Activated CD4-positive, alpha-beta T cell treated with anti-CD3 and anti-CD28 coated beads for 36 hours (primary cell): ENCODE results near the gene ITGB1BP1. TPM values are rescaled to one million over a fixed set of nuclear protein-coding genes. Genes with fewer than 3 reads are reported as not detected.

ENCODE experiments used
- ATAC-seq: fragments of 200-7000 bp; cut with Tn5 transposase; one replicate; pipeline ENCODE4 v1.10.0; 2021; ENCODE audit warnings: mild to moderate bottlenecking, moderate library complexity
- CTCF ChIA-PET: fragments of 350-600 bp; sonication (Branson Sonifier 250); formaldehyde crosslinking; loops from one replicate; lab custom pipeline; 2021; ENCODE audit warnings: antibody characterized with exemption; lab: Charles Lee
- POLR2A ChIA-PET: fragments of 350-600 bp; sonication (Branson Sonifier 250); formaldehyde crosslinking; loops from one replicate; lab custom pipeline; 2021; ENCODE audit warnings: antibody characterized with exemption, inconsistent platforms; lab: Charles Lee
- DNase-seq: peaks from one replicate; pipeline ENCODE4 v3.0.0-alpha.2; 2020
- H3K27ac Mint-ChIP-seq: one replicate; pipeline ENCODE4 v1.8.0; 2021; ENCODE audit warnings: mixed read lengths
- H3K27me3 Mint-ChIP-seq: one replicate; pipeline ENCODE4 v1.8.0; 2021; ENCODE audit warnings: mixed read lengths
- H3K36me3 Mint-ChIP-seq: one replicate; pipeline ENCODE4 v1.8.0; 2021; ENCODE audit warnings: low read depth, mixed read lengths
- H3K4me1 Mint-ChIP-seq: one replicate; pipeline ENCODE4 v1.8.0; 2021; ENCODE audit warnings: mixed read lengths
- H3K4me3 Mint-ChIP-seq: one replicate; pipeline ENCODE4 v1.8.0; 2021; ENCODE audit warnings: mild to moderate bottlenecking, moderate library complexity, mixed read lengths
- H3K9me3 Mint-ChIP-seq: one replicate; pipeline ENCODE4 v1.8.0; 2021; ENCODE audit warnings: low read depth, mixed read lengths
- intact Hi-C, 2 experiments: fragments of 100-400 bp; cut with DNase I in 1 of 2; cut with micrococcal nuclease in 1 of 2; formaldehyde crosslinking; loops; one replicate each; pipeline versions ENCODE4 v1.14.2 to v1.15.1; 2022 to 2024; cut with DNase I, micrococcal nuclease
- total RNA-seq, 2 experiments: library from RNA; stranded (reverse); gene quantifications; one replicate each; pipeline ENCODE4 v1.2.3, GENCODE V29; 2021

The ITGB1BP1 gene
- total RNA-seq, 2 experiments from 2014 or later = 89.7 to 92.1 TPM

DNA sequence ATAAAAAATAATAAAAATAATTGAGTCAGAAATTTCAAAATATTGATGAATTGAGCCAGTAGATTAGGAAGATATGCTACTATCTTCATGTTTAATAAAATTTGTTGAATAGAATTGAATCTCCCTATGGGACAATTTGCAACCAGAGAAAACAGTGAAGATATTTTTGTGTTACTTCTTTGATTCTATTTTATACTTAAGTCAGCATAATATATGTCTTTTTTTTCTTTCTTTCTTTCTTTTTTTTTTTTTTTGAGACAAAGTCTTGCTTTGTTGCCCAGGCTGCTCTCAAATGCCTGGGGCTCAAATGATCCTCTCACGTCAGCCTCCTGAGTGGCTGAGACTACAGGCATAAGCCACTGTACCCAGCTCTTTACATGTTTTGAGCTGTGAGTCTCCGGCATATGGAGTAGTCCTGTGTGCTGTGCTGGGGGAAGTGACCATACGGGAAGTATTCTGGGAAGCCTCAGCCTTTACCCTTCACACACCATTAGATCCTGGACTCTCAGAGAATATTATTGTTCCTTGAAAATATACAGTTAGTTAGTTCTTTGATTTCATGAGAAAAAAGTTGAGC is 37.2 kb upstream of the ITGB1BP1 start:
- no peaks in the 10 kb centered on the region for H3K9me3 Mint-ChIP-seq
- no peak overlapping the region for H3K4me3 Mint-ChIP-seq
- no peak overlapping the region for H3K27ac Mint-ChIP-seq
- POLR2A ChIA-PET = no interaction called here
- H3K36me3 Mint-ChIP-seq = peaks cover 36% of the 10 kb centered on the region
- DNase-seq = no peak
- CTCF ChIA-PET = no interaction called here
- no peak for ATAC-seq
- H3K4me1 Mint-ChIP-seq = peaks cover 9% of the 10 kb centered on the region
- intact Hi-C loops = no loop called here
- no peaks in the 10 kb centered on the region for H3K27me3 Mint-ChIP-seq

DNA sequence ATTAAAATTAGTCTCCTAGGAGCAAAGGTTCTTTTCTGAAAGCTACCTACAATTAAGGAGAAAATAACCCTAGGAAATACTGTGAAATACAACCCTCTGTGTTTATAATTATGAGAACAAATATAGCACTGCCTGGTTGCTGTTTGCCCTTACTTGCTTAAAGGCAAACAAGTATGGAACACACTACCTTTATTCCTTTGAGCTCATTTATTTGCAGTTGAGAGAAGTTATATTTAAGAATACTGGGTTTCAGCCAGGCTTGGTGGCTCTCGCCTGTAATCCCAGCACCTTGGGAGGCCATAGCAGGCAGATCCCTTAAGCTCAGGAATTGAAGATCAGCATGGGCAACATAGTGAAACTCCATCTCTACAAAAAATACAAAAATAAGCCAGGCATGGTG is 27.9 kb upstream of the ITGB1BP1 start:
- intact Hi-C loops = no loop called here
- no peak overlapping the region for H3K27ac Mint-ChIP-seq
- CTCF ChIA-PET = interaction anchor here (0.6 kb wide), 1 partner anchor 146 kb away, joined by 4 read pairs; no protein-coding TSS in a partner anchor
- H3K4me1 Mint-ChIP-seq = no peaks in the 10 kb centered on the region
- ATAC-seq (no peak), DNase-seq (no peak)
- H3K36me3 Mint-ChIP-seq = peaks cover 32% of the 10 kb centered on the region
- no peaks in the 10 kb centered on the region for H3K9me3 Mint-ChIP-seq
- POLR2A ChIA-PET = no interaction called here
- H3K4me3 Mint-ChIP-seq = no peak overlapping the region
- no peaks in the 10 kb centered on the region for H3K27me3 Mint-ChIP-seq

DNA sequence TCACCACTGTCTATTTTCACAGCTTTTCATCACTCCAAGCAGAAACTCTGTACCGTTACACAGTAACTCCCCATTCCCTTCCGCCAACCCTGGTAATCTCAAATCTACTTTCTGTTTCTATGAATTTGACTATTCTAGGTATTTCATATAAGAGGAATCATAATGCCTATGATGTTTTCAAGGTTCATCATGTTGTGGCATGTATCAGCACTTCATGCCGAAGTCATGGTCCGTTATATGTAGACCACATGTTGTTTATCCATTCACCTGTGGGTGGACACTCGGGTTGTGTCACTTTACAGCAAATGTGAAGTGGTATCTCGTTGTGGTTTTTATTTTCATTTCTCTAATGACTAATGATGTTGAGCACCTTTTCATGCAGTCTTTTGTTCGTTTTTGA is 21.8 kb upstream of the ITGB1BP1 start:
- Mint-ChIP-seq H3K27ac (peak overlapping the region; percentile 4), H3K27me3 (no peaks in the 10 kb centered on the region), H3K36me3 (peaks cover 42% of the 10 kb centered on the region), H3K4me3 (no peak overlapping the region), H3K4me1 (peaks cover 11% of the 10 kb centered on the region), H3K9me3 (no peaks in the 10 kb centered on the region)
- ChIA-PET CTCF (no interaction called here), POLR2A (no interaction called here)
- DNase-seq (no peak), ATAC-seq (peak; percentile 78)
- intact Hi-C loops = no loop called here

DNA sequence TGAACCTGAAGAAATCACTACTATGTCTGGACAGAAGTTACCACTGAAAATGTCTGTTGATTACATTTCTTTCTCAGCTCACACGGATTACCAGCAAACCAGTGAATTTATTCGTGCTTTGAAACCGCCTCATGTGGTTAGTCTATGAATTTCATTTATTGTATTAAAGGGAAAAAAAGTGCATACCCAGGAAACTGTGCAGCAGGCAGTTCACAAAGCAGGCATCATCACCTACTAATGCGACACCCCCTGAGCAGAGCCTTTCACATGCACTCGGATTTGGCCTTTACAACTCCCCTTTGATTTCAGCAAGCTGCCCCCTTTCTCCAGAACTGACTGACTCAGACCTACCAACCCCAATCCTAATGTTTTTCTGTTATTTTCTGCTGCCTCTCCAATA is 20.2 kb upstream of the ITGB1BP1 start:
- Mint-ChIP-seq H3K9me3 (no peaks in the 10 kb centered on the region), H3K36me3 (peaks cover 39% of the 10 kb centered on the region), H3K4me3 (no peak overlapping the region), H3K27ac (no peak overlapping the region), H3K27me3 (no peaks in the 10 kb centered on the region), H3K4me1 (peaks cover 11% of the 10 kb centered on the region)
- ChIA-PET CTCF (interaction anchor here (0.8 kb wide), 1 partner anchor 309 kb away, joined by 4 read pairs; no protein-coding TSS in a partner anchor), POLR2A (interaction anchor here (0.7 kb wide), 1 partner anchor 19 kb away, joined by 4 read pairs; no protein-coding TSS in a partner anchor)
- no peak for DNase-seq
- intact Hi-C loops = no loop called here
- ATAC-seq = no peak

DNA sequence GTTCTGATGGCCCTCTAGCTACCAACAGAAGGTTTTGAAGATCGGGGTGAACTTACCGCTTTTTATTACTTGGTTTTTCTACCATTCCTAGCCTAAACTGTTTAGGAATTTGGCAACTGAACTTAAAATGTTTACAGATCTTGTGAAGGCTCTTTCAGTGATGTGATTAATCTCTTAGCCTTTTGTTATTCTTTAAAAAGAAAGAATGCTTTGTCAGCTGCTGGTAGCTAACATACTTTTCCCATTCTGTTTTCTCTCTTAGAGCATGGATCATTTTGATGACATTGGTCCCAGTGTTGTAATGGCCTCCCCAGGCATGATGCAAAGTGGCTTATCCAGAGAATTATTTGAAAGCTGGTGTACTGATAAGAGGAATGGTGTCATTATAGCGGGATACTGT is 18.2 kb upstream of the ITGB1BP1 start:
- Mint-ChIP-seq H3K27ac (no peak overlapping the region), H3K4me3 (no peak overlapping the region), H3K9me3 (no peaks in the 10 kb centered on the region), H3K4me1 (peaks cover 11% of the 10 kb centered on the region), H3K27me3 (no peaks in the 10 kb centered on the region), H3K36me3 (peaks cover 50% of the 10 kb centered on the region)
- no peak for ATAC-seq
- ChIA-PET CTCF (interaction anchor here (1.5 kb wide), 1 partner anchor 300 kb away, joined by 3 read pairs; no protein-coding TSS in a partner anchor), POLR2A (no interaction called here)
- intact Hi-C loops = no loop called here
- DNase-seq = no peak

DNA sequence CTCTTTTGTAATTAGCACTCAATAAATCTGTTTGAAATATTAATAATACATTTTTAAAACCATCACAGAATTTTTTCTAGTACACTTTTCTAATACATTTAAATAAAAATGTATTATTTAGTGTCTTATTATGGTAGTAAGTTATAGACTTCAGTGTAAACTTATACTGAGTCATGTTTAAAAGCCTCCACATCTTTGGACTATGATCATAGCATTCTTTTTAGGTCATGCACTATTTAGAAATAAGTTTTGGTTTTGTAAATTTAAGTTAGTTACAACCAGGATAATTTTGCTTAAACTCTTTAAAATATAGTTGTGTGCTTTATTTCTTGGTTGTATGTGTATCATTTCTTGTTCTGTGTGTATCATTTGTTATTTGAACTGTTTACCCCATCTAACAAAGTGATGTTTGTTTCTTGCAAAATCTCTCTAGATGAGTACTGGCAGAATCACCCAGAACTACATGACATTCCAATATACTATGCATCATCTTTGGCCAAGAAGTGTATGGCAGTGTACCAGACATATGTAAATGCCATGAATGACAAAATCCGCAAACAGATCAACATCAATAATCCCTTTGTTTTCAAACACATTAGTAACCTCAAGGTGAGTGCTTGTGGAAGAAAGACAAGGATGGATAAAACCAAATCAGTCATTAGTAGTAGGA is 16.9 kb upstream of the ITGB1BP1 start:
- POLR2A ChIA-PET = no interaction called here
- no peaks in the 10 kb centered on the region for H3K9me3 Mint-ChIP-seq
- H3K27ac Mint-ChIP-seq = no peak overlapping the region
- H3K4me3 Mint-ChIP-seq = no peak overlapping the region
- peaks cover 6% of the 10 kb centered on the region for H3K4me1 Mint-ChIP-seq
- H3K36me3 Mint-ChIP-seq = peaks cover 47% of the 10 kb centered on the region
- CTCF ChIA-PET = no interaction called here
- no peak for ATAC-seq
- intact Hi-C loops = no loop called here
- no peaks in the 10 kb centered on the region for H3K27me3 Mint-ChIP-seq
- DNase-seq = no peak

DNA sequence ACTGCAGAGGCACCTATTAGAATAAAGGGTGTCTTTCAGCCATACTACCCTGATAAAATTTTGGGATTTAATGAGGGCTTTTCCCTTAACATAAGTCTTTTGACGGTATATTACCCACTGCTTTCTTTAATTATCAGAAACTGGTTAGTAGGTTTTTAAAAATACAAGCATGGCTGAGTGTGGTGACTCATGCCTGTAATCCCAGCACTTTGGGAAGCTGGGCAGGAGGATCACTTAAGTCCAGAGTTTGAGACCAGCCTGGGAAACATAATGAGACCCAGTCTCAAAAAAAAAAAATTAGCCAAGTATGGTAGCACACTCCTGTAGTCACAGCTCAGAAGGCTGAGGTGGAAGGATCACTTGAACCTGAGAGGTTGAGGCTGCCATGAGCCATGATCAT is 16.2 kb upstream of the ITGB1BP1 start:
- Mint-ChIP-seq H3K4me3 (no peak overlapping the region), H3K27me3 (no peaks in the 10 kb centered on the region), H3K36me3 (peaks cover 48% of the 10 kb centered on the region), H3K9me3 (no peaks in the 10 kb centered on the region), H3K4me1 (peaks cover 2% of the 10 kb centered on the region), H3K27ac (no peak overlapping the region)
- intact Hi-C loops = no loop called here
- POLR2A ChIA-PET = no interaction called here
- no peak for DNase-seq
- ATAC-seq = no peak
- CTCF ChIA-PET = no interaction called here

DNA sequence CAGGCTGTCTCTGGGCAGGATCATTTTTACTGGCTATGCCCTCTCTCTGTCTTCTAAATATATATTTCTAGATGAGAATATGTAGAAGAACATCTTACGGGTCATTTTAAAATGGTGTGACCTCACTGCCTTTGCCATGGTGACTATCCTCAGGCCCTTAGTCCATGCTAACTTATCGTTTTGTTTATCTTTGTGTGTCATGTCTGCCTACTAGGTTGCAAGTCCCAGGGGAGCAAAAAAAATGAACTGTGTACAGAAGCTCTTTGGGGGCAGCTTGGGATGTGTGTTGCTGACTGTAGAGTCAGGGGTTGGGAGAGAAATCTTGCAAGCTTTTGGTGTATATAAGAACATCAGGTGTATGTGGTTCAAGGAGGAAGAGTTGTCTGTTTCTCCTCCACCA is 11.2 kb upstream of the ITGB1BP1 start:
- ATAC-seq (no peak), DNase-seq (no peak)
- Mint-ChIP-seq H3K4me3 (no peak overlapping the region), H3K36me3 (peaks cover 65% of the 10 kb centered on the region), H3K27ac (no peak overlapping the region), H3K27me3 (no peaks in the 10 kb centered on the region), H3K9me3 (no peaks in the 10 kb centered on the region), H3K4me1 (peaks cover 14% of the 10 kb centered on the region)
- intact Hi-C loops = no loop called here
- ChIA-PET CTCF (interaction anchor here (0.6 to 1.5 kb wide), 3 partner anchors 12 to 618 kb away, joined by 3 to 4 read pairs (median 3); no protein-coding TSS in a partner anchor), POLR2A (no interaction called here)

DNA sequence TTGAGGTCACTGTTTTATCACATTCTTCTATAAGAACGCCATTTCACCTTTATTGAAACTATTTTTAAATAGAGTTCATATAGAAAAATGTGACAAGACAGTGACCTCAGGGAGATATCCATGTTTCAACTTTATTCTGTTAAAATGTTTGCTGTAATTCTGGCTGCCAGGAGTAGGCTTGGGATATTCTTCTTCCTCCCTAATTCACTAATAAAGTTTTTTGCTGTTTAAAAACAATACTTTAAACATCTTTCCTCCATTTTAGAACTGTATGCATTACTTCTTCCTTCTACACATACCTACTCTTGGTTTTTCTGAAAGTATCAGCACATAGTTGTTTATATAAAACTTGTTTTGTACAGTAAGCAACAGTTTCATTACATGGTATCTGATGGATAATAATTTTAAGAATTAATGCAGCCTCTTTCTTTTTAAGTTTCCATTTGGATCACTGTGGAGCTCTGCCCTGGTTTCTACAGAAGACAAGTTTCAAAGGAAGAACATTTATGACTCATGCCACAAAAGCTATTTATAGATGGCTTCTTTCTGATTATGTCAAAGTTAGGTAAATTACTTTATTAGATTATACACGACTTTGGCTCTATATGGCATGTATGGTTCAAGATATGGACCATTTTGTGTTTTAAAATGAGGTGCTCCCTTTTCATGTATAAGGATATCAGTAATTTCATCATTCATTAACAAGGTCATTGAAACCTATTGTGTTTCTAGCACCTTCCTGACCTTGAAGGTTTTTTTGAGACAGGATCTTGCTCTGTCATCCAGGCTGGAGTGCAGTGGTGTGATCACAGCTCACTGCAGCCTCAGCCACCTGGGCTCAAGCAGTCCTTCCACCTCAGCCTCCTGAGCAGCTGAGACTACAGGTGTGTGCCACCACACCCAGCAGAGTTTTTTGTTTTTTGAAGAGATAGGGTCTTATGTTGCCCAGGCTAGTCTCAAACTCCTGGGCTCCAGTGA is 7.3 kb upstream of the ITGB1BP1 start:
- DNase-seq = no peak
- intact Hi-C loops = no loop called here
- H3K4me1 Mint-ChIP-seq = peaks cover 17% of the 10 kb centered on the region
- peaks cover 54% of the 10 kb centered on the region for H3K36me3 Mint-ChIP-seq
- H3K27ac Mint-ChIP-seq = peak overlapping the region; percentile 66
- POLR2A ChIA-PET = interaction anchor here (0.6 kb wide), 1 partner anchor 11 kb away, joined by 3 read pairs; no protein-coding TSS in a partner anchor
- H3K27me3 Mint-ChIP-seq = no peaks in the 10 kb centered on the region
- no peak overlapping the region for H3K4me3 Mint-ChIP-seq
- no peaks in the 10 kb centered on the region for H3K9me3 Mint-ChIP-seq
- peak; percentile 78 for ATAC-seq
- CTCF ChIA-PET = interaction anchor here (0.6 kb wide), 2 partner anchors 226 to 503 kb away, joined by 3 read pairs; no protein-coding TSS in a partner anchor

DNA sequence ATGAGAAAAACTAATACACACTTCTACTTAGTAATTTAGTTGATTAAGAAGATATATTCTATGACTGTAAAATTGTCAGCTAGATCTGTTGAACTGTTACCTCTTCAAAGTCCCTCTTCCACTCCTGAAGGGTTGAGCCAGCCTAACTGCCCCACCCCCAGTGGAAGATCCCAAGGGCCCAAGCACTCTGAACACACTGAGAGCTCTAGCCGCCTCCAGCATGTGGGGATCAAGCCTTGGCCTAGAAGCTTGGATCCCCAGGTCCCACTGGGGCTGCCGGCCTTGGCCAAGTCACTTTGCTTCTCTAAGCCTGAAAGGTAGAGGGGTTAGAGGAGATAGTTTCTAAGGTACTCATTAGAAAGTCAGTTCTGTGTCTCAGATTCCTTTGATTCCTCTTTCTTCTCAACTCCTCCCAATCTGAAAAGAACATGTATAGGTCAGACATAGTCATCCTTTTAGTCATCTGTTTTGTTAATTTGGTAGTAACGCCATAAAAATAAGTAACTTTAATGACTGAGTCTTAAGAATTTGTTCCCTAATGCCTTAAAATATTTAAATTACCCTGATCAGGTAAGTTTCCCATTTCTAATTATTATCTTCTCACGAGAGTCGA is 5.7 kb upstream of the ITGB1BP1 start:
- intact Hi-C loops = no loop called here
- no peak overlapping the region for H3K27ac Mint-ChIP-seq
- peaks cover 44% of the 10 kb centered on the region for H3K36me3 Mint-ChIP-seq
- ATAC-seq (no peak), DNase-seq (no peak)
- H3K4me1 Mint-ChIP-seq = peaks cover 17% of the 10 kb centered on the region
- no peak overlapping the region for H3K4me3 Mint-ChIP-seq
- no peaks in the 10 kb centered on the region for H3K9me3 Mint-ChIP-seq
- POLR2A ChIA-PET = interaction anchor here (0.6 kb wide), 1 partner anchor 855 kb away, joined by 4 read pairs; no protein-coding TSS in a partner anchor
- CTCF ChIA-PET = interaction anchor here (0.6 kb wide), 1 partner anchor 45 kb away, joined by 3 read pairs; no protein-coding TSS in a partner anchor
- H3K27me3 Mint-ChIP-seq = no peaks in the 10 kb centered on the region
